SK-N-SH treated with all-trans-retinoic acid at 6 μM for 48 hours (cell line): Measurements from ENCODE around the gene EPHB2.

Experiments
- ATAC-seq: fragments of 200-7000 bp; cut with Tn5 transposase; 3 replicates; pipeline ENCODE4 v1.9.1; 2020; ENCODE audit warnings: mild to moderate bottlenecking, moderate library complexity
- ARNTL ChIP-seq: fragments of 450-650 bp; formaldehyde crosslinking; IDR thresholded peaks from 2 replicates; pipeline ENCODE4 v1.5.0; 2020; ENCODE audit warnings: low read depth, mild to moderate bottlenecking, moderate library complexity, borderline replicate concordance
- BACH2 ChIP-seq: fragments of 250-450 bp; sonication (Bioruptor Pico); IDR thresholded peaks from 2 replicates; pipeline ENCODE4 v1.9.0; 2021; ENCODE audit warnings: mild to moderate bottlenecking, borderline replicate concordance
- CSDC2 ChIP-seq: fragments of 250-450 bp; sonication (Bioruptor Pico); IDR thresholded peaks from 2 replicates; pipeline ENCODE4 v1.5.0; 2020; ENCODE audit warnings: mild to moderate bottlenecking, moderate library complexity
- ESRRG ChIP-seq: fragments of 250-450 bp; sonication (Bioruptor Pico); IDR thresholded peaks from 2 replicates; pipeline ENCODE4 v1.6.1; 2021; ENCODE audit warnings: mild to moderate bottlenecking
- GLIS3 ChIP-seq: fragments of 250-450 bp; sonication (Bioruptor Pico); IDR thresholded peaks from 2 replicates; pipeline ENCODE4 v1.5.0; 2020; ENCODE audit warnings: mild to moderate bottlenecking, moderate library complexity
- ISL1 ChIP-seq: fragments of 250-450 bp; sonication (Bioruptor Pico); IDR thresholded peaks from 2 replicates; pipeline ENCODE4 v2.1.2; 2022; ENCODE audit warnings: mild to moderate bottlenecking, moderate library complexity
- OSR1 ChIP-seq: fragments of 250-450 bp; sonication (Bioruptor Pico); IDR thresholded peaks from 2 replicates; pipeline ENCODE4 v1.8.0; 2022; ENCODE audit warnings: moderate library complexity, mild to moderate bottlenecking, inconsistent platforms
- PPARA ChIP-seq: fragments of 250-450 bp; sonication (Bioruptor Pico); IDR thresholded peaks from 2 replicates; pipeline ENCODE4 v1.5.0; 2020; ENCODE audit warnings: mild to moderate bottlenecking, borderline replicate concordance
- RARB ChIP-seq: fragments of 250-450 bp; sonication (Bioruptor Pico); IDR thresholded peaks from 2 replicates; pipeline ENCODE4 v1.8.0; 2021; ENCODE audit warnings: mild to moderate bottlenecking, moderate library complexity
- SNAI2 ChIP-seq: fragments of 250-450 bp; sonication (Bioruptor Pico); IDR thresholded peaks from 2 replicates; pipeline ENCODE4 v1.5.0; 2020; ENCODE audit warnings: mild to moderate bottlenecking, moderate library complexity
- TCF4 ChIP-seq: fragments of 250-450 bp; sonication (Bioruptor Pico); IDR thresholded peaks from 2 replicates; pipeline ENCODE4 v1.8.0; 2021; ENCODE audit warnings: mild to moderate bottlenecking, moderate library complexity, borderline replicate concordance
- TOX ChIP-seq: fragments of 250-450 bp; sonication (Bioruptor Pico); IDR thresholded peaks from 2 replicates; pipeline ENCODE4 v1.8.0; 2021; ENCODE audit warnings: mild to moderate bottlenecking, moderate library complexity, borderline replicate concordance
- ZFP3 ChIP-seq: fragments of 250-450 bp; sonication (Bioruptor Pico); IDR thresholded peaks from 2 replicates; pipeline ENCODE4 v1.5.0; 2020; ENCODE audit warnings: mild to moderate bottlenecking, moderate library complexity
- ZFP30 ChIP-seq: fragments of 450-650 bp; formaldehyde crosslinking; IDR thresholded peaks from 2 replicates; pipeline ENCODE4 v1.5.0; 2022; ENCODE audit warnings: mild to moderate bottlenecking, moderate library complexity
- ZNF565 ChIP-seq: fragments of 450-650 bp; formaldehyde crosslinking; conservative IDR thresholded peaks from 2 replicates; pipeline ENCODE4 v1.5.0; 2020; ENCODE audit warnings: low read depth, mild to moderate bottlenecking, moderate library complexity
- ZNF70 ChIP-seq: fragments of 450-650 bp; formaldehyde crosslinking; IDR thresholded peaks from 2 replicates; pipeline ENCODE4 v1.5.0; 2020; ENCODE audit warnings: mild to moderate bottlenecking, moderate library complexity
- TF ChIP-seq, protein P1 (sequence below): fragments of 250-450 bp; sonication (Bioruptor Pico); IDR thresholded peaks from 2 replicates; pipeline ENCODE4 v1.5.1; 2020; ENCODE audit warnings: low read depth, mild to moderate bottlenecking, moderate library complexity
- TF ChIP-seq, protein P2 (sequence below): fragments of 250-450 bp; sonication (Bioruptor Pico); IDR thresholded peaks from 2 replicates; pipeline ENCODE4 v1.8.0; 2021; ENCODE audit warnings: low read depth, mild to moderate bottlenecking, moderate library complexity, borderline replicate concordance
- TF ChIP-seq, protein P3 (sequence below): fragments of 250-450 bp; sonication (Bioruptor Pico); IDR thresholded peaks from 2 replicates; pipeline ENCODE4 v1.5.0; 2020; ENCODE audit warnings: mild to moderate bottlenecking, moderate library complexity
- TF ChIP-seq, protein P4 (sequence below): fragments of 250-450 bp; sonication (Bioruptor Pico); IDR thresholded peaks from 2 replicates; pipeline ENCODE4 v1.5.1; 2021; ENCODE audit warnings: mild to moderate bottlenecking, moderate library complexity

EPHB2 gene

DNA sequence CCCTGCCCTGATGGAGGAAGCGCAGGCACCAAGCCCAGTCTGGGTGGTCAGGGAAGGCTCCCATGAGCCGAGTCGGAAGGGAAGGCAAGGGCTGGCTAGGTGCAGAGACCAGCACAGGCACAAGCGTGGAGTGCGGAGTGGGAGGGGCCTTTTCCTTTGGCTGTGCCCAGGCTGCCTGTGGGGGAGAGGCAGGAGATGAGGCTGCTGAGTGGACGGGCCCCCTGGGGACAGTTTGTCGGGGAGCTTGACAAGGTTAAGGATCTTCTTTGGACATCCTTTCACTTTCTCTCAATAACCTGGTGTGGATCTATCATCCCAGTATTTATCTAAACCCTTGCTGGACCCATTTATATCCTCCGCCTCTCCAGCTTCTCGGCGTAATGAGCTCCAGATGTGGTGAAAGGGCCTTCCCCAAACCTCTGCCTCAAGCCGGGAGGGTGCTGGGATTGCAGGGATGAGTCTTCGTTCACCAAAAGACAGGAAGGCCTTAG is 42.9 kb downstream of the EPHB2 start:
- TF ChIP-seq TCF4 (CRISPR knock-in tag) (peak; percentile 57; the same call in 1 of the 2 replicates), ZNF565 (CRISPR knock-in tag) (no peak)
- peak; percentile 73 for ATAC-seq

DNA sequence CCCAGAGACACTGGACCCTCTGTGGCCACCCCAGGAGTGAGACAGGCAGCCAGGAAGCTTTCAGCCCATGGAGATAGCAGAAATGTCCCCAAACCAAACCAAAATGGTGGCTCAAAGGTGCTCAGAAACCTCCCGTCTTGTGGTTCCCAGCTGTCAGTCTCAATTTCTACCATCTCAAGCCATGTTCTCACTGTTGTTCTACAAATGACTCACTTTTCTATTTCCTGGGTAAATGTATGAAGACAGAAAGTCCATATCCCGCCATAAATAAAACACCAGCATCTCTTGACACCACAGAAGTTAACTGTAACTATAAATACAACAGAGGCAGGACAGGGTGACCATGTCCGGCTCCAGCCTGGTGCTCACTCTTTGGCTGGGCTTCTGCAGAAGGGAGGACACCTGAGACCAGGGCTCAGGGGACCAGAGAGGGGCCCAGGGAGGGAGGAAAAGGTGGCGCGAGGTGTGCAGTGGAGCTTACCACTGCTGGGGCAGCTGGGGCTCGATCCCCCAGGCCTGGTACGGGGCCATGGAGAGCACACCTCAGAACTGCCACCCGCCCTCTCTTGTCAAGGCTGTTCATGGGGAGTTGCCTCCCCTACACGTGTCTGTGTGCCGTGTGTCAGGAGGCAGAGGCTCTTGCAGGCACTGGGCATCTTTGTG is 43.6 kb downstream of the EPHB2 start:
- peak; percentile 24 for ATAC-seq
- TF ChIP-seq CSDC2 (CRISPR knock-in tag) (no peak), ZFP30 (CRISPR knock-in tag) (no peak)

DNA sequence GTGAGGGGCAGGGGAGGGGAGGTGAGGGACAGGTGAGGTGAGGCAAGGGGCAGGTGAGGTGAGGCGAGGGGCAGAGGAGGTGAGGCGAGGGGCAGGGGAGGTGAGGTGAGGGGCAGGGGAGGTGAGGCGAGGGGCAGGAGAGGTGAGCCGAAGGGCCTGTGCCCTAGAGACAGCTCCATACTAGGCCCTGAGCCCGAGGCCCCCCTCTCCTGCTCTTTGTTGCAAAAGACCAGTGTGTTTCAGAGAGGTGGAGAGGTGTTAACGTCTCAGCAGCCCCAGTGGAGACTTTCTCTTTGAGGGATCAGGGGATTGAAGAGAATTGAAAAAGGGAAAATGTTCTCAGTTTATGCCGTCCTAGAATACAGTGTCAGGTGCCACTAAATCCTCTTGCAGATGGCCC is 44.2 kb downstream of the EPHB2 start:
- no peak for ATAC-seq
- TF ChIP-seq ZNF565 (CRISPR knock-in tag) (no peak), ZFP30 (CRISPR knock-in tag) (no peak), GLIS3 (CRISPR knock-in tag) (no peak), ZNF70 (CRISPR knock-in tag) (no peak), ESRRG (no peak), CSDC2 (CRISPR knock-in tag) (no peak), ISL1 (CRISPR knock-in tag) (no peak), TCF4 (CRISPR knock-in tag) (no peak), BACH2 (CRISPR knock-in tag) (no peak), TOX (CRISPR knock-in tag) (no peak), RARB (CRISPR knock-in tag) (no peak), OSR1 (CRISPR knock-in tag) (no peak), ZFP3 (CRISPR knock-in tag) (no peak), PPARA (CRISPR knock-in tag) (no peak), SNAI2 (no peak), ARNTL (CRISPR knock-in tag) (no peak)
- TF ChIP-seq, protein P1, sequence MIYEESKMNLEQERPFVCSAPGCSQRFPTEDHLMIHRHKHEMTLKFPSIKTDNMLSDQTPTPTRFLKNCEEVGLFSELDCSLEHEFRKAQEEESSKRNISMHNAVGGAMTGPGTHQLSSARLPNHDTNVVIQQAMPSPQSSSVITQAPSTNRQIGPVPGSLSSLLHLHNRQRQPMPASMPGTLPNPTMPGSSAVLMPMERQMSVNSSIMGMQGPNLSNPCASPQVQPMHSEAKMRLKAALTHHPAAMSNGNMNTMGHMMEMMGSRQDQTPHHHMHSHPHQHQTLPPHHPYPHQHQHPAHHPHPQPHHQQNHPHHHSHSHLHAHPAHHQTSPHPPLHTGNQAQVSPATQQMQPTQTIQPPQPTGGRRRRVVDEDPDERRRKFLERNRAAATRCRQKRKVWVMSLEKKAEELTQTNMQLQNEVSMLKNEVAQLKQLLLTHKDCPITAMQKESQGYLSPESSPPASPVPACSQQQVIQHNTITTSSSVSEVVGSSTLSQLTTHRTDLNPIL: no peak
- TF ChIP-seq, protein P2, sequence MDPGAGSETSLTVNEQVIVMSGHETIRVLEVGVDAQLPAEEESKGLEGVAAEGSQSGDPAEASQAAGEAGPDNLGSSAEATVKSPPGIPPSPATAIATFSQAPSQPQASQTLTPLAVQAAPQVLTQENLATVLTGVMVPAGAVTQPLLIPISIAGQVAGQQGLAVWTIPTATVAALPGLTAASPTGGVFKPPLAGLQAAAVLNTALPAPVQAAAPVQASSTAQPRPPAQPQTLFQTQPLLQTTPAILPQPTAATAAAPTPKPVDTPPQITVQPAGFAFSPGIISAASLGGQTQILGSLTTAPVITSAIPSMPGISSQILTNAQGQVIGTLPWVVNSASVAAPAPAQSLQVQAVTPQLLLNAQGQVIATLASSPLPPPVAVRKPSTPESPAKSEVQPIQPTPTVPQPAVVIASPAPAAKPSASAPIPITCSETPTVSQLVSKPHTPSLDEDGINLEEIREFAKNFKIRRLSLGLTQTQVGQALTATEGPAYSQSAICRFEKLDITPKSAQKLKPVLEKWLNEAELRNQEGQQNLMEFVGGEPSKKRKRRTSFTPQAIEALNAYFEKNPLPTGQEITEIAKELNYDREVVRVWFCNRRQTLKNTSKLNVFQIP (CRISPR knock-in tag): no peak
- TF ChIP-seq, protein P3, sequence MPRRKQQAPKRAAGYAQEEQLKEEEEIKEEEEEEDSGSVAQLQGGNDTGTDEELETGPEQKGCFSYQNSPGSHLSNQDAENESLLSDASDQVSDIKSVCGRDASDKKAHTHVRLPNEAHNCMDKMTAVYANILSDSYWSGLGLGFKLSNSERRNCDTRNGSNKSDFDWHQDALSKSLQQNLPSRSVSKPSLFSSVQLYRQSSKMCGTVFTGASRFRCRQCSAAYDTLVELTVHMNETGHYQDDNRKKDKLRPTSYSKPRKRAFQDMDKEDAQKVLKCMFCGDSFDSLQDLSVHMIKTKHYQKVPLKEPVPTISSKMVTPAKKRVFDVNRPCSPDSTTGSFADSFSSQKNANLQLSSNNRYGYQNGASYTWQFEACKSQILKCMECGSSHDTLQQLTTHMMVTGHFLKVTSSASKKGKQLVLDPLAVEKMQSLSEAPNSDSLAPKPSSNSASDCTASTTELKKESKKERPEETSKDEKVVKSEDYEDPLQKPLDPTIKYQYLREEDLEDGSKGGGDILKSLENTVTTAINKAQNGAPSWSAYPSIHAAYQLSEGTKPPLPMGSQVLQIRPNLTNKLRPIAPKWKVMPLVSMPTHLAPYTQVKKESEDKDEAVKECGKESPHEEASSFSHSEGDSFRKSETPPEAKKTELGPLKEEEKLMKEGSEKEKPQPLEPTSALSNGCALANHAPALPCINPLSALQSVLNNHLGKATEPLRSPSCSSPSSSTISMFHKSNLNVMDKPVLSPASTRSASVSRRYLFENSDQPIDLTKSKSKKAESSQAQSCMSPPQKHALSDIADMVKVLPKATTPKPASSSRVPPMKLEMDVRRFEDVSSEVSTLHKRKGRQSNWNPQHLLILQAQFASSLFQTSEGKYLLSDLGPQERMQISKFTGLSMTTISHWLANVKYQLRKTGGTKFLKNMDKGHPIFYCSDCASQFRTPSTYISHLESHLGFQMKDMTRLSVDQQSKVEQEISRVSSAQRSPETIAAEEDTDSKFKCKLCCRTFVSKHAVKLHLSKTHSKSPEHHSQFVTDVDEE (CRISPR knock-in tag): no peak
- TF ChIP-seq, protein P4, sequence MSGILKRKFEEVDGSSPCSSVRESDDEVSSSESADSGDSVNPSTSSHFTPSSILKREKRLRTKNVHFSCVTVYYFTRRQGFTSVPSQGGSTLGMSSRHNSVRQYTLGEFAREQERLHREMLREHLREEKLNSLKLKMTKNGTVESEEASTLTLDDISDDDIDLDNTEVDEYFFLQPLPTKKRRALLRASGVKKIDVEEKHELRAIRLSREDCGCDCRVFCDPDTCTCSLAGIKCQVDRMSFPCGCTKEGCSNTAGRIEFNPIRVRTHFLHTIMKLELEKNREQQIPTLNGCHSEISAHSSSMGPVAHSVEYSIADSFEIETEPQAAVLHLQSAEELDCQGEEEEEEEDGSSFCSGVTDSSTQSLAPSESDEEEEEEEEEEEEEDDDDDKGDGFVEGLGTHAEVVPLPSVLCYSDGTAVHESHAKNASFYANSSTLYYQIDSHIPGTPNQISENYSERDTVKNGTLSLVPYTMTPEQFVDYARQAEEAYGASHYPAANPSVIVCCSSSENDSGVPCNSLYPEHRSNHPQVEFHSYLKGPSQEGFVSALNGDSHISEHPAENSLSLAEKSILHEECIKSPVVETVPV (CRISPR knock-in tag): no peak

DNA sequence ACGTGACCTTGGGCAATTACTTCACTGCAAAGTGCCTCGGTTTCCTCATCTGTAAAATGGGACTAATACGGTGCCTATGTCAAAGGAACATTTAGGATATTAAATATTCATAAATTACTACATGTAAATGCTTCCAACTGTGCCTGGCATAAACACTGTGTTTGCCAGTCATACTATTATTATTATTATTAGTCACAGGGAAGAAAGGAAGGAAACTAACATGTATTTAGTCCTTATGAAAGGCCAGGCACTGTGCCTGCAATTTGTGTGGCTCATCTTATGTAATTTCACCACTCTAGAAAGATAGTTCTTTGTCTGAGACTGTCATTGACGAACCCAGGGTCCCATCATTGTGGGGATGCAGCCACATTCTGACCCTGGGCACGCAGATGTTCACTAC is 45.0 kb downstream of the EPHB2 start:
- no peak for ATAC-seq
- TF ChIP-seq SNAI2 (no peak), CSDC2 (CRISPR knock-in tag) (no peak), ISL1 (CRISPR knock-in tag) (no peak), RARB (CRISPR knock-in tag) (no peak), ESRRG (no peak), ARNTL (CRISPR knock-in tag) (no peak)
